ENCODE measurements around the gene SIPA1L3.
"Not testable (repeated sequence)": the region's sequence is repeated elsewhere in the genome, so short reads cannot be mapped to it uniquely, and the experiment has no call there.

Gene SIPA1L3

GRCh38 chr19:37906869-37907734, at the start of gene SIPA1L3:
SIPA1L3 (plus strand) TSS chr19:37907208; CDS start chr19:38081566, 174,358 bp downstream.
- peak; percentile 94 to 95 for DNase-seq

- DNase-seq, result no peak
These were observed 42.5 kb upstream of the SIPA1L3 start for GRCh38 chr19:37864501-37864900.

GRCh38 chr19:37865930-37866329, 41.1 kb upstream of the SIPA1L3 start:
- DNase-seq, result not testable (repeated sequence)

- DNase-seq, result no peak
These were observed 39.2 kb upstream of the SIPA1L3 start for GRCh38 chr19:37867831-37868230.

- DNase-seq, result no peak
These were observed 37.2 kb upstream of the SIPA1L3 start for GRCh38 chr19:37869766-37870340.

- no peak for DNase-seq
These were observed 34.6 kb upstream of the SIPA1L3 start for GRCh38 chr19:37872383-37872782.

GRCh38 chr19:37874784-37875183, 32.2 kb upstream of the SIPA1L3 start:
- DNase-seq, result no peak

- no peak for DNase-seq
These were observed 31.0 kb upstream of the SIPA1L3 start for GRCh38 chr19:37876032-37876431.

- no peak for DNase-seq
These were observed 29.9 kb upstream of the SIPA1L3 start for GRCh38 chr19:37877147-37877546.

GRCh38 chr19:37885392-37885791, 21.6 kb upstream of the SIPA1L3 start:
- no peak for DNase-seq

GRCh38 chr19:37886571-37886970, 20.4 kb upstream of the SIPA1L3 start:
- no peak for DNase-seq

- DNase-seq, result no peak
These were observed 13.0 kb upstream of the SIPA1L3 start for GRCh38 chr19:37893845-37894575.

GRCh38 chr19:37896180-37896579, 10.8 kb upstream of the SIPA1L3 start:
- DNase-seq, result no peak

GRCh38 chr19:37899453-37899852, 7.6 kb upstream of the SIPA1L3 start:
- no peak for DNase-seq

- no peak for DNase-seq
These were observed 7.0 kb upstream of the SIPA1L3 start for GRCh38 chr19:37899966-37900365.

GRCh38 chr19:37902668-37903067, 4.3 kb upstream of the SIPA1L3 start:
- peak; percentile 45 to 65 for DNase-seq

GRCh38 chr19:37903096-37903495, 3.9 kb upstream of the SIPA1L3 start:
- DNase-seq, result no peak

GRCh38 chr19:37905946-37906868, 801 bp upstream of the SIPA1L3 start, which contains the start of gene WDR87:
WDR87 (minus strand) TSS chr19:37906594; CDS start chr19:37898239, 8,355 bp downstream.
- DNase-seq, result no peak

GRCh38 chr19:37907735-37908455, 887 bp downstream of the SIPA1L3 start:
- no peak for DNase-seq

- no peak for DNase-seq
These were observed 2.7 kb downstream of the SIPA1L3 start for GRCh38 chr19:37909661-37910199.

GRCh38 chr19:37914908-37915307, 7.9 kb downstream of the SIPA1L3 start:
- DNase-seq, result no peak
